Prostate gland (tissue), 2 donors: ENCODE data around the gene RGMA.

Experiments
- POLR2A ChIP-seq: fragments of 450-650 bp; IDR thresholded peaks from one replicate; pipeline ENCODE4 v1.6.1; 2016; ENCODE audit warnings: antibody characterized with exemption, mild to moderate bottlenecking
- POLR2AphosphoS5 ChIP-seq: sonication (generic); formaldehyde crosslinking; IDR thresholded peaks from one replicate; pipeline ENCODE4 v1.6.1; 2017; ENCODE audit warnings: antibody characterized with exemption
- TF ChIP-seq, protein P1 (sequence below), 4 experiments: fragments of 200-600 bp in 2 of 4; fragments of 450-650 bp in 2 of 4; sonication (generic) in 2 of 4; IDR thresholded peaks; 1 replicate in 3 of 4; 2 replicates in 1 of 4; pipeline ENCODE4 v1.5.1; 2016 to 2019; ENCODE audit warnings: antibody characterized with exemption in 4 of 4, mild to moderate bottlenecking in 2 of 4, moderate library complexity in 2 of 4

DNA sequence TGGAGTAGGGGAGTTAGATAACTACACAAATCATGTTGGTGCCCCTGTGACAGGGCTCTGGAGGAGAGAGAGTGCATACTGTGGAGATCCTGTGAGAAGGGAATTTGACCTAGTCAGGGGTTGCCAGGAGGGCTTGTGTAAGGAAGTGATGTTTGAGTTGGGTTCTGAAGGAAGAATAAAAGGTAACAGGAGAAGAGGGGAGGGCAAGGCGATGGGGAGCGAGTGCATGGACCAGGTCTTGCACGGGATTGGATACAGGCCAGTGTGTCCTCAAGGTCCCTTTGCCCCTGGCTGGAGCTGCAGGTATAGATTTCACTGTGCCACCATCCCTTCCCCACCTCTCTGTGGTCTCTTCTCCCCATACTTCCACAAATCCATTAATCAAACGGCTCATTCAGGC, 83.9 kb downstream of the RGMA start:
- TF ChIP-seq, protein P1, sequence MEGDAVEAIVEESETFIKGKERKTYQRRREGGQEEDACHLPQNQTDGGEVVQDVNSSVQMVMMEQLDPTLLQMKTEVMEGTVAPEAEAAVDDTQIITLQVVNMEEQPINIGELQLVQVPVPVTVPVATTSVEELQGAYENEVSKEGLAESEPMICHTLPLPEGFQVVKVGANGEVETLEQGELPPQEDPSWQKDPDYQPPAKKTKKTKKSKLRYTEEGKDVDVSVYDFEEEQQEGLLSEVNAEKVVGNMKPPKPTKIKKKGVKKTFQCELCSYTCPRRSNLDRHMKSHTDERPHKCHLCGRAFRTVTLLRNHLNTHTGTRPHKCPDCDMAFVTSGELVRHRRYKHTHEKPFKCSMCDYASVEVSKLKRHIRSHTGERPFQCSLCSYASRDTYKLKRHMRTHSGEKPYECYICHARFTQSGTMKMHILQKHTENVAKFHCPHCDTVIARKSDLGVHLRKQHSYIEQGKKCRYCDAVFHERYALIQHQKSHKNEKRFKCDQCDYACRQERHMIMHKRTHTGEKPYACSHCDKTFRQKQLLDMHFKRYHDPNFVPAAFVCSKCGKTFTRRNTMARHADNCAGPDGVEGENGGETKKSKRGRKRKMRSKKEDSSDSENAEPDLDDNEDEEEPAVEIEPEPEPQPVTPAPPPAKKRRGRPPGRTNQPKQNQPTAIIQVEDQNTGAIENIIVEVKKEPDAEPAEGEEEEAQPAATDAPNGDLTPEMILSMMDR (IDR thresholded peaks at IDR 0.05) = no peak
- no peak for TF ChIP-seq POLR2AphosphoS5
- no peak for TF ChIP-seq POLR2A
